Thoracic aorta (tissue), 2 donors: ENCODE data around the gene MEGF8. TPM values are rescaled to one million over a fixed set of nuclear protein-coding genes. Genes with fewer than 3 reads are reported as not detected.

Experiments used
- ATAC-seq: fragments of 150-250 bp; one replicate; pipeline ENCODE4 v1.8.0; 2017; ENCODE audit warnings: low read depth; ENCODE audit not compliant: insufficient number of reproducible peaks, low FRiP score
- DNase-seq: peaks from one replicate; pipeline ENCODE4 v3.0.0-alpha.2; 2020; ENCODE audit warnings: low spot score
- H3K27ac ChIP-seq, 2 donors: fragments of 200-600 bp; sonication (generic); 1 replicate in 1 of 2; 2 replicates in 1 of 2; pipeline ENCODE4 v1.5.1; 2016; ENCODE audit warnings: mild to moderate bottlenecking in 2 of 2, moderate library complexity in 2 of 2
- H3K27me3 ChIP-seq: fragments of 200-600 bp; sonication (generic); replicated peaks from 2 replicates; pipeline ENCODE4 v1.6.0; 2016; ENCODE audit warnings: mild to moderate bottlenecking; ENCODE audit not compliant: insufficient read depth
- H3K36me3 ChIP-seq: fragments of 200-600 bp; sonication (generic); one replicate; pipeline ENCODE4 v1.5.1; 2016
- H3K4me1 ChIP-seq, 2 donors: fragments of 200-600 bp; sonication (generic); 1 replicate in 1 of 2; 2 replicates in 1 of 2; pipeline versions ENCODE4 v1.5.1 to v1.6.0; 2016; ENCODE audit warnings: low read depth in 2 of 2, mild to moderate bottlenecking in 1 of 2; ENCODE audit not compliant: control insufficient read depth in 1 of 2
- H3K4me3 ChIP-seq: fragments of 200-600 bp; sonication (generic); 2 replicates; pipeline ENCODE4 v1.5.1; 2016; ENCODE audit warnings: mild to moderate bottlenecking
- H3K9me3 ChIP-seq: fragments of 200-600 bp; sonication (generic); 2 replicates; pipeline ENCODE4 v1.5.1; 2016
- CTCF ChIP-seq: fragments of 200-600 bp; sonication (generic); IDR thresholded peaks from one replicate; pipeline ENCODE4 v1.5.1; 2019; ENCODE audit warnings: antibody characterized with exemption
- total RNA-seq, 2 donors: library from RNA; depleted of rRNA; stranded (reverse); fragments of >200 nt; gene quantifications; one replicate each; pipeline versions ENCODE4 v1.1.0 to v1.2.3, GENCODE V29; 2016

MEGF8 gene
- total RNA-seq, 2 donors from 2014 or later: 19.5 to 24.4 TPM

GRCh38 chr19:42361545-42361910, 36.1 kb downstream of the MEGF8 start:
- DNase-seq: no peak
- Histone ChIP-seq H3K4me1 (peaks cover 0 to 29% of the 10 kb centered on the region in 2 donors), H3K27me3 (no peaks in the 10 kb centered on the region), H3K9me3 (no peaks in the 10 kb centered on the region), H3K4me3 (no peak overlapping the region), H3K36me3 (peaks cover 6% of the 10 kb centered on the region), H3K27ac (no peak overlapping the region)
- TF ChIP-seq CTCF: no peak
- ATAC-seq: no peak

GRCh38 chr19:42362342-42362741, 36.9 kb downstream of the MEGF8 start:
- no peak for DNase-seq
- Histone ChIP-seq H3K4me3 (no peak overlapping the region), H3K36me3 (peaks cover 5% of the 10 kb centered on the region), H3K4me1 (peaks cover 0 to 34% of the 10 kb centered on the region in 2 donors), H3K9me3 (no peaks in the 10 kb centered on the region), H3K27me3 (no peaks in the 10 kb centered on the region), H3K27ac (no peak overlapping the region)
- no peak for TF ChIP-seq CTCF
- no peak for ATAC-seq

- peaks cover 0 to 34% of the 10 kb centered on the region in 2 donors for H3K4me1 ChIP-seq
- no peak for TF ChIP-seq CTCF
- H3K9me3 ChIP-seq: no peaks in the 10 kb centered on the region
- ATAC-seq (no peak), DNase-seq (no peak)
- H3K27me3 ChIP-seq: no peaks in the 10 kb centered on the region
- H3K4me3 ChIP-seq: no peak overlapping the region
- H3K27ac ChIP-seq: no peak overlapping the region
- peaks cover 2% of the 10 kb centered on the region for H3K36me3 ChIP-seq
Observed at GRCh38 chr19:42362891-42363440, 37.5 kb downstream of the MEGF8 start.

GRCh38 chr19:42363614-42364346, 38.3 kb downstream of the MEGF8 start:
- no peaks in the 10 kb centered on the region for H3K27me3 ChIP-seq
- peaks cover 0 to 34% of the 10 kb centered on the region in 2 donors for H3K4me1 ChIP-seq
- DNase-seq (no peak), ATAC-seq (no peak)
- H3K27ac ChIP-seq: no peak overlapping the region
- H3K36me3 ChIP-seq: no peaks in the 10 kb centered on the region
- no peak overlapping the region for H3K4me3 ChIP-seq
- no peaks in the 10 kb centered on the region for H3K9me3 ChIP-seq
- TF ChIP-seq CTCF: no peak

- no peak for TF ChIP-seq CTCF
- no peak for ATAC-seq
- no peaks in the 10 kb centered on the region for H3K9me3 ChIP-seq
- H3K27me3 ChIP-seq: no peaks in the 10 kb centered on the region
- H3K4me1 ChIP-seq: peaks cover 0 to 19% of the 10 kb centered on the region in 2 donors
- DNase-seq: no peak
- H3K4me3 ChIP-seq: no peak overlapping the region
- H3K36me3 ChIP-seq: no peaks in the 10 kb centered on the region
- no peak overlapping the region for H3K27ac ChIP-seq
Observed at GRCh38 chr19:42366673-42367072, 41.2 kb downstream of the MEGF8 start.
